A549 (cell line): ENCODE results near the gene NPLOC4.

ENCODE experiments used
- MYC ChIP-seq: IDR thresholded peaks from 2 replicates; pipeline ENCODE4 v1.6.1; 2012; ENCODE audit warnings: mild to moderate bottlenecking, inconsistent platforms, low read length, improper control_type of control experiment, borderline replicate concordance
- NFE2L2 ChIP-seq: fragments of 150-350 bp; conservative IDR thresholded peaks from 2 replicates; pipeline ENCODE4 v1.6.1; 2014; ENCODE audit warnings: low read length
- POLR2A ChIP-seq: IDR thresholded peaks from 2 replicates; pipeline ENCODE4 v1.6.1; 2012; ENCODE audit warnings: mild to moderate bottlenecking, low read length
- SMC3 ChIP-seq: fragments of >200 bp; sonication (Bioruptor Twin); formaldehyde crosslinking; IDR thresholded peaks from 3 replicates; pipeline ENCODE4 v1.6.1; 2018; ENCODE audit warnings: inconsistent platforms
- TF ChIP-seq, protein P1 (sequence below): fragments of >200 bp; sonication (Bioruptor Twin); formaldehyde crosslinking; IDR thresholded peaks from 3 replicates; pipeline ENCODE4 v1.5.1; 2016

DNA sequence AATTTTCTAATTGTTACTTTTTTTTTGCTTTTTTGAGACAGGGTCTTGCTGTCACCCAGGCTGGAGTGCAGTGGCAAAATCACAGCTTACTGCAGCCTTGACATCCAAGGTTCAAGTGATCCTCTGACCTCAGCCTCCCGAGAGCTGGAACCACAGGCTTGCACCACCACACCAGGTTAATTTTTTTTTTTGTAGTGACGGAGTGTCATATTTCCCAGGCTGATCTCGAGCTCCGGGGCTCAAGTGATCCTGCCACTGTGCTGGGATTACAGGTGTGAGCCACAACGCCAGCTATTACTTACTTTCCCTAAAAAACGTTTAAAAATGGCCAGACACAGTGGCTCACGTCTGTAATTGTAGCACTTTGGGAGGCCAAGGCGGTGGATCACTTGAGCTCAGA, 6.6 kb downstream of the NPLOC4 start:
- TF ChIP-seq MYC (no peak), POLR2A (no peak), NFE2L2 (no peak), SMC3 (no peak)
- TF ChIP-seq, protein P1, sequence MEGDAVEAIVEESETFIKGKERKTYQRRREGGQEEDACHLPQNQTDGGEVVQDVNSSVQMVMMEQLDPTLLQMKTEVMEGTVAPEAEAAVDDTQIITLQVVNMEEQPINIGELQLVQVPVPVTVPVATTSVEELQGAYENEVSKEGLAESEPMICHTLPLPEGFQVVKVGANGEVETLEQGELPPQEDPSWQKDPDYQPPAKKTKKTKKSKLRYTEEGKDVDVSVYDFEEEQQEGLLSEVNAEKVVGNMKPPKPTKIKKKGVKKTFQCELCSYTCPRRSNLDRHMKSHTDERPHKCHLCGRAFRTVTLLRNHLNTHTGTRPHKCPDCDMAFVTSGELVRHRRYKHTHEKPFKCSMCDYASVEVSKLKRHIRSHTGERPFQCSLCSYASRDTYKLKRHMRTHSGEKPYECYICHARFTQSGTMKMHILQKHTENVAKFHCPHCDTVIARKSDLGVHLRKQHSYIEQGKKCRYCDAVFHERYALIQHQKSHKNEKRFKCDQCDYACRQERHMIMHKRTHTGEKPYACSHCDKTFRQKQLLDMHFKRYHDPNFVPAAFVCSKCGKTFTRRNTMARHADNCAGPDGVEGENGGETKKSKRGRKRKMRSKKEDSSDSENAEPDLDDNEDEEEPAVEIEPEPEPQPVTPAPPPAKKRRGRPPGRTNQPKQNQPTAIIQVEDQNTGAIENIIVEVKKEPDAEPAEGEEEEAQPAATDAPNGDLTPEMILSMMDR: no peak
